Activated CD4-positive, alpha-beta T cell treated with anti-CD3 and anti-CD28 coated beads for 48 hours (primary cell): ENCODE data around the gene NCKIPSD.
"Not testable (repeated sequence)": the region's sequence is repeated elsewhere in the genome, so short reads cannot be mapped to it uniquely, and the experiment has no call there.

ENCODE experiments used
- DNase-seq: peaks from one replicate; pipeline ENCODE4 v3.0.0-alpha.2; 2020

Gene NCKIPSD

DNA sequence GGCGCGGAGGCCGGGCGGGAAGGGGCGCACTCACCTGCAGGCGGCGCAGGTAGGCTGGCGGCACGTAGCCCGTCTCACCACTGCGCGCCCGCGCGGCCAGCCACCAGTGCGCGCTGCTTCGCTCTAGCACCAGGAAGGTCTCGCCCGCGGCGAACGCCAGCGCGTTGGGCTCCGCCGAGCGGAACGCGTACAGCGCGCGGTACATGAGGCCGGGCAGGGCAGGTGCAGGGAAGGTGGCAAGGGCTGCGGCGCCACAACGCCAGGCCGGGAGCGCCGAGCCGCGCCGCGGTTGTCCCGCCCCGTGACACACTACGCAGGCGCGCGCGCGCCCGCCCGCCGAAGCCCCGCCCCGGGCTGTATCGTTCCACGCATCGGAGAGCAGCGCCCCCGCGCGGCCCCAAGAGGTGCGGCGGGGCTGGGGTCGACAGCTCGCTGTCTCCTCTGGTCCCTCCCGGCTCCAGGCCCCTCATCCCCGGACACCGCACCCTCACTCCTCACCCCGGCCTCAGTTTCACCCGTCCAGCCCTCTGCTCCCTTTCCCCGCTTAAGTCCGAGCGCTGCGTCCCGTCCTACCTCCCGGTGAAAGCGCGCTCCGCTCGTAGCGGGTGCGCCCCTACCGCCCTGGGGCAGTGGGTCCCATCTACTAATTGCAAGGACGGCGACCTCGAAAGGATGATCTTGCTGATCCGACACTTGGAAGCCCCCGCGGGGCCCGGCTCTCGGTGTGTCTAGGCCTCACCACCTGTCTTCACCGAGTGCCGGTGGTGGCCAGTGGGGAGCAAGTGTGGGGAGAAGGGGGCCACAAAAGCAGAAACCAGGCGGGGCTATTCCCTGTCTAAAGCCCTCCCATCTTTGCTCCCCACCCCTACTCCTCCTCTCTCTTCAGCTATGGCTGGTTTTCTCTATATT, at the start of gene NCKIPSD:
Gene NCKIPSD, minus strand, starts transcription at position 313 of the 909 bp plus-strand sequence. Its CDS starts 108 bp downstream, at position 205.
- DNase-seq = peak; percentile 94

DNA sequence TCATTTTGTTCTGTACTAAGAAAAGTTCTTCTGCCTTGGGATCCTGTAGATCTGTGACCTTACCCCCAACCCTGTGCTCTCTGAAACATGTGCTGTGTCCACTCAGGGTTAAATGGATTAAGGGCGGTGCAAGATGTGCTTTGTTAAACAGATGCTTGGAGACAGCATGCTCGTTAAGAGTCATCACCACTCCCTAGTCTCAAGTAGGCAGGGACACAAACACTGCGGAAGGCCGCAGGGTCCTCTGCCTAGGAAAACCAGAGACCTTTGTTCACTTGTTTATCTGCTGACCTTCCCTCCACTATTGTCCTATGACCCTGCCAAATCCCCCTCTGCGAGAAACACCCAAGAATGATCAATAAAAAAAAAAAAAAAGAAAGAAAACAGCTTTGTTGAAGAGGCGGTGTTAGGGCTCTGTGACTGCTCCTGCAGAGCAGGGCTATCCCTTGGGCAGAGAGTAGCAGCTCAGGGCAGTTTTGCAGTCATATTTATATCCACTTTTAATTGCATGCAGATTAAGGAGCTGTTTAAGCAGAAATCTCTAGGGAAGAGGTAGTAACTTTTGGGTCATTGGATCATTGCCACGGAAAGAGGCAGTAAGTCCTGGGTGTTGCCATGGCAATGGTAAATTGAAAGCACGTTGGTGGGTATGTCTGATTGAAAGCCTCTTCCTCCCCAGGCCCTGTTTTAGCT, 49.5 kb upstream of the NCKIPSD start:
- DNase-seq = not testable (repeated sequence)

DNA sequence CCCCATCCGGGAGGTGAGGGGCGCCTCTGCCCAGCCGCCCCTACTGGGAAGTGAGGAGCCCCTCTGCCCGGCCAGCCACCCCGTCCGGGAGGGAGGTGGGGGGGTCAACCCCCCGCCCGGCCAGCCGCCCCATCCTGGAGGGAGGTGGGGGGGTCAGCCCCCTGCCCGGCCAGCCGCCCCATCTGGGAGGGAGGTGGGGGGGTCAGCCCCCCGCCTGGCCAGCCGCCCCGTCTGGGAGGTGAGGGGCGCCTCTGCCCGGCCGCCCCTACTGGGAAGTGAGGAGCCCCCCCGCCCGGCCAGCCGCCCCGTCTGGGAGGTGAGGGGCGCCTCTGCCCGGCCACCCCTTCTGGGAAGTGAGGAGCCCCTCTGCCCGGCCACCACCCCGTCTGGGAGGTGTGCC, 48.8 kb upstream of the NCKIPSD start:
- DNase-seq = not testable (repeated sequence)

DNA sequence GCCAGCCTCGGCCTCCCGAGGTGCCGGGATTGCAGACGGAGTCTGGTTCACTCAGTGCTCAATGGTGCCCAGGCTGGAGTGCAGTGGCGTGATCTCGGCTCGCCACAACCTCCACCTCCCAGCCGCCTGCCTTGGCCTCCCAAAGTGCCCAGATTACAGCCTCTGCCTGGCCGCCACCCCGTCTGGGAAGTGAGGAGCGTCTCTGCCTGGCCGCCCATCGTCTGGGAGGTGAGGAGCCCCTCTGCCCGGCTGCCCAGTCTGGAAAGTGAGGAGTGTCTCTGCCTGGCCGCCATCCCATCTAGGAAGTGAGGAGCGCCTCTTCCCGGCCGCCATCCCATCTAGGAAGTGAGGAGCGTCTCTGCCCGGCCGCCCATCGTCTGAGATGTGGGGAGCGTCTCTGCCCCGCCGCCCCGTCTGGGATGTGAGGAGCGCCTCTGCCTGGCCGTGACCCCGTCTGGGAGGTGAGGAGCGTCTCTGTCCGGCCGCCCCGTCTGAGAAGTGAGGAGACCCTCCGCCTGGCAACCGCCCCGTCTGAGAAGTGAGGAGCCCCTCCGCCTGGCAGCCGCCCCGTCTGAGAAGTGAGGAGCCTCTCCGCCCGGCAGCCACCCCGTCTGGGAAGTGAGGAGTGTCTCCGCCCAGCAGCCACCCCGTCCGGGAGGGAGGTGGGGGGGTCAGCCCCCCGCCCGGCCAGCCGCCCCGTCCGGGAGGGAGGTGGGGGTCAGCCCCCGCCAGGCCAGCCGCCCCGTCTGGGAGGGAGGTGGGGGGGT, 48.2 kb upstream of the NCKIPSD start:
- DNase-seq = not testable (repeated sequence)

DNA sequence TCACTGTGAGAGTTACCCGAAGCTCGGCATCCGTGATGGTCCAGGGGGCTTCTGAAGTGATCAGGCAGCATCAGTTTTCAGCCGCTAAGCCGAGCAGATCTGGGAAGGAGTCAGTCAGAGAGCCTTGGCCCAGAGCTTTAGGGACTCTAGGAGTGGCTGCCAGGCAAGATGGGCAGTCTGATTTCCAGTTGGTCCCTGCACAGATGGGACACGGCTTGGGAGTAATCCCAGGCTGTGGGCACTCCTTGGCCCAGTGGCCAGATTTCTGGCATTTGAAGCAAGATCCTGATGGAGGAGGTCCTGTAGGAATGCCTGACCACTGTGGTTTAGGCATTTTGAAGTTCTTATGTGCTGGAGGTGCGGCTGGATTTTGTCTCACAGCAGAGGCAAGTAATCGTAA, 41.8 kb upstream of the NCKIPSD start:
- no peak for DNase-seq

DNA sequence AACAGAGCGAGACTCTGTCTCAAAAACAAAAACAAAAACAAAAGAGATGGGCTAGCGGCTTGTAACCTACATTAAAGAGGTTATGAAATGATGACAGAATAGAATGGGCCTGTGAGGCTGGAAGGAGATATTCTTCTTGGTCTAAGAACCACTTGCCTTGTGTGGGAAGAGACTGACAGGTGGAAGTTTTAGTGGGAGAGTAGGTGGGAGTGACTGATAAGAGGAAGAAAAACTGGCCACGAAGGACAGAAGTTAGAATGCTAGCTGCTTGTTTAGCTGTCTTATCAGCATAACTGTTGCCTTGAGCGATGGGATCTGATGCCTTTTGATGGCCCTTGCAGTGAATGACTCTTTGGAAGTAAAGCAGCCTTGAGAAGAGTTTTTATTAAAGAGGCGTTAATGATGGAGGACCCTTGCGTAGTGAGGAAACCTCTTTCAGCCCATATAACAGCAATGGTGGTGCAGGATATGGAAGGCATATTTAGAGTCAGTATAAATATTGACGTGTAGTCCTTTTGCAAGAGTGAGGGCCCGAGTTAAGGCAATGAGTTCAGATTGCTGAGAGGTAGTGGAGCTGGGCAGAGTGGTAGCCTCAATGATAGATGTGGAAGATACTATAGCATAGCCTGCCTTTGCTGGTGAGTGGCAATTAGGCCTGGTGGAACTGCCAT, 39.6 kb upstream of the NCKIPSD start:
- DNase-seq = not testable (repeated sequence)

DNA sequence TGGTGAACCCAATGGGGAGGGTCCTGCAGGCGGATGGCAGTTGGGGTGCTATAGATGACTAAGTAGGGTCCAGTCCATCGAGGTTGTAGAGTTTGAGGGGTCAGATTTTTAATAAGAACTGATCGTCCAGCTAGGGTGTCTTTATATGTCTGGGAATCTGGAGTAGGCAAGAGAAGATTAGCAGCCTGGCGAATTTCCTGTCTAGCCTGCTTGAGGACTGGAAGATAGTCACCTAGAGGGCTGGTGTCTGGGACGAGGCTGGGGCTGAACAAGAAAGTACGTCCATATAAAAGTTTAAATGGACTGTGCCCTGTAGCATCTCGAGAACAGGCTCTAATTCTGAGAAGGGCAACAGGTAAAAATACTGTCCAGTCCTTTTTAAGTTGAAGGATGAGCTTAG, 38.0 kb upstream of the NCKIPSD start:
- no peak for DNase-seq

DNA sequence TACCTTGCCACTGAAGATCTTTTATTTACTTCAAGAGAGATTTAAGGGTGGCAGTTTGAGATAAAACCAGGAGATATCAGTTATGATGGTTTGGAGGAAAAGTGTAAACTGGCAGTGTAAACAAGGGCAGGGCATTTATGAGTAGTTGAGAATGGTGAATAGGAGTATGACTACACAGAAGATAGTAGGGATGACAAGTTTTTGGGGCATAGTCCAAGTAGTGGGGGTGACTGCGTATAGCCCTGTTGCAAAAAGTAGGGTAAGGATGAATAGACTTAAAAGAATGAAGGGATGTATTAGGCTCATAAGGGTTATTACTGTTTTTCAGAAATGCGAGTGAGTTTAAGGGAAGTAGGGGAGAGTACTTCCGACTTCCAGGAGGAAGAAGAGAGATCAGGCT, 37.6 kb upstream of the NCKIPSD start:
- DNase-seq = not testable (repeated sequence)

DNA sequence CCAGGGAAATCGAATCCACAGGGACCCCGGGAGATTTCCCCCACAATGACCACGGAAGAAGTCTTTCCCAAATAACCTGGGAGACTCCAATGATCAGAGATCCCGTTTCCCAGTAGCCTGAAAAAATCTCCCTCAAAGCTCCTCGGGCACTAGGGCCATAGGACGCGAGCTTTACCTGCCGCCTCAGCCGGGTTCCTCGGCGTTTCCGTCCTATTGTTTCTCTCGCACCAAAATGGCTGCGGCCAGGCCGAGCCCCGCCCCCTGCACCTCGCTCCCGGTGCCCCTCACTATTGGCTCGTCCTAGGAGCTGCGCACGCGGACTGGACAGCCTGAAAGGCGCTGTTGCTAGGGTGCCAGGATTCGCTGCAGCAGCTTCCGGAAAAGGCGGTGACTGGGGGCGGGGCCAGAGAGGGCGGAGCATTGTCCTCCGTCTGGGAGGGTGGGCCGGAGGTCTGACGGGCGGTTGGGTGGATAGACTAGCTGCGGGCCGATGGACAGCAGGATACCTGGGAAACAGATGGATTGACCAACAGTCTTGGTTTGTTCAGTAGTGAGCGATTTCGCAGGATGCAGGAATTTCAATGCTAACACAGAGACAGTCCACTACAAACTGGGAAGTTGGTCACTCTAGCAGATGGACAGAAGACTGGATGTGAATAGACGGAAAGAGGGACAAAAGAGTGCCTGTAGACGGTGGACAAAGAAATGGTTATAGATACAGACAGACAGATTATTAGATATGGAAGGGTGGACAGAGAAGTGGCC, 31.4 kb upstream of the NCKIPSD start, which contains the start of gene IP6K2:
Gene IP6K2, minus strand, starts transcription at position 240 of the 765 bp plus-strand sequence. CDS start 21,930 bp downstream, outside the sequence.
- DNase-seq = peak; percentile 99

DNA sequence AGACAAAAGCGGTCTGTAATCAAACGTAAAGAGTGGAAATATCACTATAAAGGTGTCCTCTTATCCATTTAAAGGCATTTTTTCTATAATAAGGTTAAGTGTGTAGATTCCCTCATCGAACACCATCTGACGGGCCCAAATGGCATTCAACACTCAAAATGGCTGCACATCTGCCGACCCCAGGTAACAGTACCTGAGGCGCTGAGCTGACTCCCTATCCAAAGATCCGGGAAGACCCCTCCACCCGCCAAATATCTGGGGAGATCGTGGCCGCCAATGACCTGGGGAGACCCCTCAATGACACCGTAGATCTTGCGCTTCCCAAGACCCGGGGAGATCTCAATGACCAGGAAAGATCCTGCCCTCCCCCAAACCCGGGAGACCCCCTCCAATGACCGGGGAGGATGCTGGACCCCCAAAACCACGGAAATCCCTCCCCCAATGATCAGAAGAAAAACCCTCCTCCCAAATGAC, 30.8 kb upstream of the NCKIPSD start:
- DNase-seq = peak; percentile 44

DNA sequence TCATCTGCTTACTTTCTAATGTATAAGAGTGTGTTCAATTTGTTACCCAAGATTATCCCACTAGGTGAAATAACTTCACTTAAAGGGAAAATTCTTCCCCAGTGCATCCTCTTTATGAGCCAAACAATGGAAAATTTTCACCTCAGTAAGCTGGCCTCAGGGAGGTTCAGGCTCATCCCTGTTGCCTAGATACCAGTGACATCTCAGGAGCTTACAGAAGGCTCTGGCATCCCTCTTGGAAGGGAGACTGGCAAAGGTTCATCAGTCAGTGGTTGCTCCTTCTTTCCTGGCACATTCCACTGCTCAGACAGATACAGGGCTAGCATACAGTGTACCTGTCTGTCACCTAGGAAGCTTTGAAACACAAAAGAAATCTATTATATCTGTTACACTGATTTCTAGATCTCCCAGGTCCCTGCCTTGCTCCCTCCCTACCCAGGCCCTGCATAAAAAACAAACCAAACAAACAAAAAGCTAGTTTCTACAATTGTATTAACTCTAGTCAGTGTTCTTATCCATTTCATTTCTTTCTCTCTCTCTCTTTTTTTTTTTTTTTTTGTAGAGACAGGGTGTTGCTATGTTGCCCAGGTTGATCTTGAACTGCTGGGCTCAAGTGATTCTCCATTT, 29.6 kb upstream of the NCKIPSD start:
- no peak for DNase-seq

DNA sequence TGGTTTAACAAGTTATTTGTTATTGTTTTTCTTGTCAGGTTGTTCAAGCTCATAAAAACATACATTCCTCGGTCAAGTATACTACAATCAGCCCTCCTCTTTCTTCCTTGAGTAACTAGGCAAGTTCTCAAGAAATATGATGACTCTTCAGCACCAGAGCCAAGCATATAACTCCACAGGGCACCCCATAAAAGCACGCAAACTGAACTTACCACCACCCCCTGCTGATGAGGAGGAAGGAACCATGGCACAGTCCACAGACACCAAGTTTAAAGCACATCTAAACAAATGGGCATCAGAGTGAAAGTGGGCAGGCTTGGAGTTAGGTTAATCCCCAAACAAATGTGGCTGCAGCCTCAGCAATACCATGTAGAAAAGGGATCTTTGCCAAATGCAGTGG, 26.0 kb upstream of the NCKIPSD start:
- no peak for DNase-seq

DNA sequence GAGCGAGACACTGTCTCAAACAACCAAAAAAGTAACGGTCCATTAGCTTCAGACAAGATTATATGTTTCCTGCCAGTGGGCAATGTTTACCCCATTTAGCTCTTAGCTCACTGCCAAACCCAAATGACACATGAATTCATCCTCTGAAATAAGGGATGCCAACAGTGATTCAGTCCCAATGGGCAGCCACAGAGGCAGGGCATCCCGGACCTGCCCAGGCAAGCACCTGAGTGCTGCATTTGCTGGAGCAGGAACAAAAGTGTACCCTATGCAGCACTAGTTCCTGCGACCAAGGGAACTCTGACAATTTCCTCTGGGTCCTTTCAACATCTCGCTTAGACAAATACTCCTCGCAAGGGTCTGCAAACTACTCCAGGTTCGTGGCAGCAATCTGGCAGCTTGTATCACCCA, 23.3 kb upstream of the NCKIPSD start:
- DNase-seq = no peak

DNA sequence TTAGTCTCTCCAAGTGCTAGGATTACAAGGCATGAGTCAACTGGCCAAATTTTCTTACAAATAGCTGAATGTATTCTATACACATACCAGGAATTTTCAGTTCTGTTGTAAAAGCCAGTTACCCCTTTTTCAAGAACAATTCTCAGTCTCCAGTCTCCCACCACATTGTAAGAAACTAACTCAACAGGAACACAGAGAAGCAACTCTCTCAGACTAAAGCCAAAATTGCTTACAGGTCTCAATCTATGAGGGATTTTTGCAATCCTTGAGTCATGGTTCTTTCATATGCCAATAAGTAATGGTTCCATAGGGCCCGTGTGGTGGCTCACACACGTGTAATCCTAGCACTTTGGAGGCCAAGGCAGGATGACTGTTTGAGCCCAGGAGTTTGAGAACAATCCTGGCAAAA, 22.8 kb upstream of the NCKIPSD start:
- no peak for DNase-seq

DNA sequence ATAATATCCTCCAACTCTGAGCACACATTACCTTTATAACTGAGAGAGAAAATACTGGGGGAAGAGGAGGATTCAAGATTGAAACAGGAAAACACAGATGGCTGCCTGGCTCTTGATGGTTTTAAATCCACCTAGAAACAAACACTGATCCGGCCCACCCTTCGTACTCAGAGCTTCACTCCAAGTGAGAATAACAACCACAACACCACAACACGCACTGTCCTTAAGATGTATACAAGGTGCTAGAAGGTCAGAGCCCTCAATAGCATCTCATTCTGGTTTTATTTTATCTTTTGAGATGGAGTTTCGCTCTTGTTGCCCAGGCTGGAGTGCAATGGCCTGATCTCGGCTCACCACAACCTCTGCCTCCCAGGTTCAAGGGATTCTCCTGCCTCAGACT, 21.4 kb upstream of the NCKIPSD start:
- no peak for DNase-seq

DNA sequence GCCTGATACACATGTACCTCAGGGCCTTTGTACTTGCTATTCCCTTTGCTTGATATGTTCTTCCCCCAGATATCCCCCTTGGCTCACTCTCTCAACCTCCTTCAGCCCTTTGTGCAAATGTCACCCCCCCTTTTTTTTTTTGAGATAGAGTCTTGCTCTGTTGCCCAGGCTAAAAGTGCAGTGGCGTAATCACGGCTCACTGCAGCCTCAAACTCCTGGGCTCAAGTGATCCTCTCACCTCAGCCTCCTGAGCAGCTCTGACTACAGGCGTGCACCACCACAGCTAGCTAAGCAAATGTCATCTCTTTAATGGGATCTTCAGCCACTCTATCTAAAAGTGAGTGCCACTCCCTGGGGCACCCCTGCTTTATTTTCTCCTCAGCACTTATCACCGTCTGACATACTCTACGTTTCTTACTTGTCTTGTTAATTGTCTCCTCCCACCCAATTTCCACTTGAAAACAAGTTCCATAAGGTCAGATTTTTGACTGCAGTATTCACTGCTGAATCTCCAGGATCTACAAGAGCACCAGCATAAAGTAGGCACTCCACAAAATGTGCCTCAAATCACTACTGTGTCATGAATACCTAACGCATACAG, 16.7 kb upstream of the NCKIPSD start:
- no peak for DNase-seq

DNA sequence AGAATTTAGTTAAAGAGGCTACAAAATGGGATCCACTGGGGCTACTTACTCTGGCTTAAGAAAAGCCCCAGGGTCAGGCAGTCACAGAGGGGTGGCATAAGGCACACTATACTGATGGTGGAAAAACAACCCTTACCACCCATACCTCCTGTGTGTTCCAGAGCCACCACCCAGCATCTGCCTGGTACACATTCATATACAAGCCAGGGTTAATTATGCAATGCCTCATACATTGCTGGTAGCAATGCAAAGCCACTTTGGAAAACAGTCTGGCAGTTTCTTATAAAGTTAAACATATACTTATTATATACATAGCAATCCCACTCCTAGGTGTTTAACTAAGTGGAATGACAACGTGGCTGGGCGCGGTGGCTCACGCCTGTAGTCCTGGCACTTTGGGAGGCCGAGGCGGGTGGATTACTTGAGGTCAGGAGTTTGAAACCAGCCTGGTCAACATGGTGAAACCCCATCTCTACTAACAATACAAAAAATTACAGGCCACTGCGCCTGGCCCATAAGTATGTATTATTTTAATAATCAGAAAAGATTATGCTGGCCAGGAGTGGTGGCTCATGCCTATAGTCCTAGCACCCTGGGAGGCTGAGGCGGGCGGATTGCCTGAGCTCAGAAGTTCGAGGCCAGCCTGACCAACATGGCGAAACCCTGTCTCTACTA, 15.2 kb upstream of the NCKIPSD start:
- no peak for DNase-seq

DNA sequence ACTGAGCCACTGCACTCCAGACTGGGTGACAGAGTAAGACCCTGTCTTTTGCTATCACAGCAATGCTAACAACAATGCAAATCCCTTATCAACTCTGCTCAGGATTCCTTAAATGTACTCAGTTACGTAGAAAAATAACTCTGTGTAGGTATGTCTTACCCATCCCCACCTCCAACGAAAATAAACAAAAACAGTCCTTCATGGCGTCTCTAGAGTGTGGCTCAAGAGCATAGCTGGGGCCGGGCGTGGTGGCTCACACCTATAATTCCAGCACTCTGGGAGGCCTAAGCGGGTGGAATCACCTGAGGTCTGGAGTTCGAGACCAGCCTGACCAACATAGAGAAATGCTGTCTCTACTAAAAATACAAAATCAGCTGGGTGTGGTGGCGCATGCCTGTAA, 13.2 kb upstream of the NCKIPSD start:
- DNase-seq = no peak

DNA sequence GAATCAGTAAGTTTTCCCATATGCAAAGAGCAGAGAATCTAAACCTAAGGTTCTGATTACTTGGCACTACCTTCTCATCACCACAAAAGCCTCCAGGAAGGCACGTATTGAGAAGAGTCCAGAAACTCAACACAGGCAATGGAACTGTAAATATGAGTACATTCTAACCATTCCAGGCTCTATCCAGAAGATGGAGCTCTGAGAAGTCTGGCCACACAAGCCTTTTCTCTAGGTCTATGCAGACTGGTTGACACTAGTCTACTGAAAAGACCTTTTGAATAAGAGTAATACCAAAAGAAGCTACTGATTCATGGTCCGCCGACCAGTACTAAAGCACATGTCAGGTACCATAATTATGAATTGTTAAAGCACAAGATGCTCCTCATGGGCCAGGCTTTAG, 12.2 kb upstream of the NCKIPSD start:
- DNase-seq = no peak

DNA sequence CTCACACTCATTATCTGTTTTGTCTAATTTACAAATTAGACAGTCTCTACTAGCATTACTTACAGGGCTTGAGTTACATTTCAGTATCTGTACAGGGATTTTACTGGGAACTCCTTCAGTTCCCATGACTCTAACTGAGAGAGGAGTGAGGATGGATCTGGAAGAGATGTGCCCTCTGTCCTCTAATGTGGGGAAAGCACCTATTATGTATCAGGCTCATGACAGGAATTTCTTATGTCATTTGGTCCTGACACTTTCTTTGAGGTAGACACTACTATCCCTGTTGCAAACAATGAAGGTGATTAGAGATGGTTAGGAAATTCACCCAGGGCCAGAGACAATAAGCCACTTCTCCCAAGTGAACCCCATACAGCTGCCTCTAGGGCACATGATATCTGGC, 10.9 kb upstream of the NCKIPSD start:
- DNase-seq = no peak
